HG03575 (cell line): ENCODE data around the gene CSNK2B.
"Not testable (repeated sequence)": the region's sequence is repeated elsewhere in the genome, so short reads cannot be mapped to it uniquely, and the experiment has no call there.

ENCODE experiments used
- ATAC-seq: cut with Tn5 transposase; IDR thresholded peaks from one replicate; pipeline ENCODE4 v1.9.1; 2021; ENCODE audit not compliant: unreplicated experiment, insufficient number of reproducible peaks, low FRiP score; ENCODE audit errors: extremely low read depth

Gene CSNK2B

GRCh38 chr6:31705931-31706330 is 40.1 kb downstream of the CSNK2B start:
- ATAC-seq, result no peak

GRCh38 chr6:31706599-31706998 is 40.7 kb downstream of the CSNK2B start, which contains the start of gene LY6G6F:
TSS of gene LY6G6F (plus strand) at chr6:31706866. CDS start at chr6:31706907, 41 bp downstream.
- no peak for ATAC-seq

- ATAC-seq, result no peak
Measured at GRCh38 chr6:31707701-31708100, 41.8 kb downstream of the CSNK2B start.

GRCh38 chr6:31708224-31708623 is 42.3 kb downstream of the CSNK2B start:
- no peak for ATAC-seq

- not testable (repeated sequence) for ATAC-seq
Measured at GRCh38 chr6:31709157-31709556, 43.3 kb downstream of the CSNK2B start.

GRCh38 chr6:31710523-31711219 is 44.8 kb downstream of the CSNK2B start:
- no peak for ATAC-seq

- no peak for ATAC-seq
Measured at GRCh38 chr6:31711233-31711632, 45.4 kb downstream of the CSNK2B start.

- ATAC-seq, result no peak
Measured at GRCh38 chr6:31712296-31712695, 46.4 kb downstream of the CSNK2B start.

- ATAC-seq, result no peak
Measured at GRCh38 chr6:31713465-31713864, 47.6 kb downstream of the CSNK2B start.

- ATAC-seq, result no peak
Measured at GRCh38 chr6:31713991-31714684, 48.3 kb downstream of the CSNK2B start.

GRCh38 chr6:31715022-31715958 is 49.4 kb downstream of the CSNK2B start, which contains the start of gene LY6G6D:
TSS of gene LY6G6D (plus strand) at chr6:31715348. CDS start at chr6:31715356, 8 bp downstream.
- ATAC-seq, result no peak

GRCh38 chr6:31717499-31718222 is 51.8 kb downstream of the CSNK2B start:
- ATAC-seq, result no peak

GRCh38 chr6:31718265-31718664 is 52.4 kb downstream of the CSNK2B start:
- ATAC-seq, result no peak

GRCh38 chr6:31719001-31719400 is 53.1 kb downstream of the CSNK2B start:
- ATAC-seq, result no peak
